Measurements from ENCODE around the gene OSBPL6. TPM values are rescaled to one million over a fixed set of nuclear protein-coding genes. Genes with fewer than 3 reads are reported as not detected.

OSBPL6 gene
- total and polyA plus RNA-seq, 9 of the 15 experiments (the other 6 are each of a cell fraction or from before 2014, with no cell fraction given): 3.4 to 12.7 (median 9.3) TPM

- TF ChIP-seq XRCC3 (IDR thresholded peaks at IDR 0.05) (no peak), ZNF347 (CRISPR knock-in tag; IDR thresholded peaks at IDR 0.05; ENCODE audit: low read depth) (no peak), SMC3 (conservative IDR thresholded peaks at IDR 0.05; ENCODE audit: insufficient read depth, low read depth, low read length) (no peak), CGGBP1 (CRISPR knock-in tag; IDR thresholded peaks at IDR 0.05) (no peak), EP300 (IDR thresholded peaks at IDR 0.05; ENCODE audit: low read length) (no peak)
These were observed 140.9 kb downstream of the OSBPL6 start (continued) for GRCh38 chr2:178335230-178335629.

GRCh38 chr2:178344121-178344520 lies 149.8 kb downstream of the OSBPL6 start:
- Histone ChIP-seq H3K9me3 (replicated peaks; ENCODE audit: control insufficient read depth, insufficient read depth, low read depth, low read length) (no peaks in the 10 kb centered on the region), H2AFZ (ENCODE audit: low read depth, low read length) (no peak overlapping the region), H3K4me3 (no peak overlapping the region), H3K79me2 (ENCODE audit: control insufficient read depth, insufficient read depth, low read length) (no peaks in the 10 kb centered on the region), H3K36me3 (ENCODE audit: control insufficient read depth, insufficient read depth, low read length) (no peaks in the 10 kb centered on the region), H3K27ac (ENCODE audit: extremely low read depth, low read depth, low read length) (no peak overlapping the region), H3K9me1 (ENCODE audit: control insufficient read depth, insufficient read depth, low read length) (no peaks in the 10 kb centered on the region), H3K9ac (ENCODE audit: insufficient read depth in 1 of 2, low read depth in 2 of 2, low read length in 2 of 2) (no peak overlapping the region), H3K4me1 (replicated peaks in 1 of 2; ENCODE audit: control insufficient read depth in 2 of 2, insufficient read depth in 2 of 2, low read length in 2 of 2) (no peaks in the 10 kb centered on the region), H4K20me1 (replicated peaks; ENCODE audit: control insufficient read depth, insufficient read depth, low read length) (no peaks in the 10 kb centered on the region), H3K27me3 (ENCODE audit: control insufficient read depth in 2 of 2, insufficient read depth in 2 of 2, low read length in 2 of 2) (no peaks in the 10 kb centered on the region), H3K4me2 (ENCODE audit: insufficient read depth, low read length) (no peak overlapping the region)
- CTCF ChIA-PET (ENCODE audit: low intra/inter-chr PET ratio): no interaction called here
- POLR2A ChIA-PET: no interaction called here
- no peak for ATAC-seq
- in situ Hi-C loops (cut with MboI): no loop called here
- FAIRE-seq: no peak
- no TSS peak for BruUV-seq (replicated peaks)
- no peak for DNase-seq (ENCODE audit: extremely low read depth in 1 of 4, low spot score in 3 of 4)
- WGBS (ENCODE audit: insufficient coverage, low coverage, missing lambda C conversion rate): 35% methylated on average over 11 of the region's 11 CpGs
- intact Hi-C loops (cut with micrococcal nuclease): no loop called here
- TF ChIP-seq ELF2 (CRISPR knock-in tag; IDR thresholded peaks at IDR 0.05) (no peak), ATF2 (CRISPR knock-in tag; IDR thresholded peaks at IDR 0.05) (no peak), GABPA (tag; conservative IDR thresholded peaks at IDR 0.05; ENCODE audit: low read depth) (no peak), EGR1 (conservative IDR thresholded peaks at IDR 0.05) (no peak), ATF4 (CRISPR knock-in tag; IDR thresholded peaks at IDR 0.05) (no peak), ZNF282 (CRISPR knock-in tag; IDR thresholded peaks at IDR 0.05) (no peak), DLX4 (CRISPR knock-in tag; IDR thresholded peaks at IDR 0.05) (no peak), ZNF324 (CRISPR knock-in tag; IDR thresholded peaks at IDR 0.05) (no peak), ARID2 (IDR thresholded peaks at IDR 0.05) (no peak), ZNF609 (CRISPR knock-in tag; IDR thresholded peaks at IDR 0.05; ENCODE audit: borderline replicate concordance) (no peak), ZNF695 (CRISPR knock-in tag; IDR thresholded peaks at IDR 0.05) (no peak)
